ENCODE data around the gene ST14. TPM values are rescaled to one million over a fixed set of nuclear protein-coding genes. Genes with fewer than 3 reads are reported as not detected.

Gene ST14
- total and polyA plus RNA-seq, 12 donors, result 0.17 to 41.0 (median 10.4) TPM

DNA sequence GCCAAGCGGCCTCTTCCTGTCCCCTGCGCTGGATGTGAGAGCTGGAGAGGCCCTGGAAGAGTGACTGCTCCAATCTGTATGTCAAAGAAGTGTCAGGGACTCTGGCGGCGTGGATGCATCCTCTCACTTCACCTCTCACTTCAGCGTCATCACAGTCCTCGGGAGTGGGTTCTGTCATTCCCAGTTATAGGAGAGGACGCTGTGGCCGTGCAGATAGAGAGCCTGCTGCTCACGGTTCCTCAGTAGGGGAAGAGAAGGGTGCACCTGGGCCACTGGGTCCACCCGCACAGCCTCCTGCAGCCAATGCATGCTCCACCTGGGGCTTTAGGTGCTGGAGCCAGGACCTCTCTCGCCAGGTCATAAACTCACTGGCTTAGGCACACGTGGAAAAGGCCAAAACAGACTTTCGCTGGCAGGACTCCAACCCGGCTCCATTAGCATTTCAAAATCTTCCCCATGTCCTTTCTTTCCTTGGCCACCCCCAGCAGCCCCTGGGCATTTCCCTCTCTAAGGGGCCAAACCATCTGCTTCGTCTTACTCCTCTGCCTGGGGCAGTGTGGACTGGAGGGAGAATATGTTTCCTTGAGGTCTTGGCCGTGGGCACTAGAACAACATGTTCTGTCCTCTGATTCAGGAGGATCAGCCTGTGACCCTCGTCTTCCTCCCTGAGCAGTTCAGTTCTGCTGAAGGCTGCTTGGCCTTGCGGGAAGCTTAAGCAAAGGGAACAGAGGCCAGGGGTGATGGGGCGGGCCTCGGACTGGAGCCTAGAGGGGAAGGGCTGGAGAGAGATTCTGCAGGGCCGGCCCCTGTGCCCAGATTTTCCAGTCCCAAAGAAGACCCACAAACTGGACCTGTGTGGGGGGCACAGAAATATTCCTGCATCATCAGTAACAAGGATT lies 57.8 kb downstream of the ST14 start:
- WGBS, 4 donors, result 67 to 74% (median 73%) methylated on average over 8 to 21 of the region's 21 CpGs
- intact Hi-C loops (cut with DNase I), result loop anchor here (5.0 to 10.0 kb wide), 2 partner anchors 97 to 645 kb away; partner anchors contain the start of gene ZBTB44 (in 1 of the 2)

DNA sequence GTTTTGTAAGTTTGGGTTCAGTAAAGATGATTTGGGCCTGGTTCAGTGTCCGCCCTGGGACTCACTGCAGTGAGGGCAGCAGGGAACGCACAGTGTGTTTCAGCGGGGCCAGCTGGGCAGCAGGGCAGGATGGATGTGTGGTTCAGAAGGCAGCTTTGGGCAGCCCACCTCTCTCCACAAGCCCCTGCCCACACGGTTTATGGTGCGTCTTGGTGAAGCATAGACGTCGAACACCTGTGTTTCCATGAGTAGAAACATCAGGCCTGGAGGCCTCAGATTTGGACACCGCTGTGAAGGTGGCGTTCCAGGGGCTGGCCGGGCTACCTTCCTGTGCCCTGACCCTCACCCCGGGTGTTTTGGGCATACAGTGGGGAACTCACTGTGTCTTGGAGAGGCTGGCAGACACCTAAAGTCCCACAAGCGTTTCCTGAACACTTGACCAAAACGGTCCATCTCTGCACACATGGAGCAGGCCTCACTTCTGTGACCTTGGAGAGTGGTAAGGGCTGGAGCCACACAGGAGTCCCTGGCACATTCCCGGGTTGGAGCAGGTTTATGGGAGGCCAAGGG lies 59.0 kb downstream of the ST14 start:
- DNase-seq, result peak in 1 of 7 donors; percentile 29
- intact Hi-C loops (cut with DNase I), result loop anchor here (5.0 to 10.0 kb wide), 2 partner anchors 96 to 644 kb away; partner anchors contain the start of gene ZBTB44 (in 1 of the 2)
- H3K9me3 ChIP-seq (replicated peaks in 1 of 3), result no peaks in the 10 kb centered on the region
- H3K27ac ChIP-seq, result no peak overlapping the region
- H3K36me3 ChIP-seq (replicated peaks in 1 of 2), result no peaks in the 10 kb centered on the region
- no peak for TF ChIP-seq POLR2A (IDR thresholded peaks at IDR 0.05)
- TF ChIP-seq, protein P1, sequence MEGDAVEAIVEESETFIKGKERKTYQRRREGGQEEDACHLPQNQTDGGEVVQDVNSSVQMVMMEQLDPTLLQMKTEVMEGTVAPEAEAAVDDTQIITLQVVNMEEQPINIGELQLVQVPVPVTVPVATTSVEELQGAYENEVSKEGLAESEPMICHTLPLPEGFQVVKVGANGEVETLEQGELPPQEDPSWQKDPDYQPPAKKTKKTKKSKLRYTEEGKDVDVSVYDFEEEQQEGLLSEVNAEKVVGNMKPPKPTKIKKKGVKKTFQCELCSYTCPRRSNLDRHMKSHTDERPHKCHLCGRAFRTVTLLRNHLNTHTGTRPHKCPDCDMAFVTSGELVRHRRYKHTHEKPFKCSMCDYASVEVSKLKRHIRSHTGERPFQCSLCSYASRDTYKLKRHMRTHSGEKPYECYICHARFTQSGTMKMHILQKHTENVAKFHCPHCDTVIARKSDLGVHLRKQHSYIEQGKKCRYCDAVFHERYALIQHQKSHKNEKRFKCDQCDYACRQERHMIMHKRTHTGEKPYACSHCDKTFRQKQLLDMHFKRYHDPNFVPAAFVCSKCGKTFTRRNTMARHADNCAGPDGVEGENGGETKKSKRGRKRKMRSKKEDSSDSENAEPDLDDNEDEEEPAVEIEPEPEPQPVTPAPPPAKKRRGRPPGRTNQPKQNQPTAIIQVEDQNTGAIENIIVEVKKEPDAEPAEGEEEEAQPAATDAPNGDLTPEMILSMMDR (IDR thresholded peaks at IDR 0.05), result no peak
- WGBS, 4 donors, result 84 to 90% (median 86%) methylated on average over 6 to 14 of the region's 14 CpGs
- H3K4me3 ChIP-seq, result no peak overlapping the region
- H3K27me3 ChIP-seq, result no peaks in the 10 kb centered on the region
- H3K4me1 ChIP-seq (replicated peaks in 1 of 2), result no peaks in the 10 kb centered on the region

More for the DNA sequence above, 57.8 kb downstream of the ST14 start:
- Histone ChIP-seq H3K27me3 (no peaks in the 10 kb centered on the region), H3K4me1 (replicated peaks in 1 of 2) (no peaks in the 10 kb centered on the region), H3K9me3 (replicated peaks in 1 of 3) (no peaks in the 10 kb centered on the region), H3K4me3 (no peak overlapping the region), H3K36me3 (replicated peaks in 1 of 2) (no peaks in the 10 kb centered on the region), H3K27ac (no peak overlapping the region)
- peak in 1 of 7 donors; percentile 52 for DNase-seq
- TF ChIP-seq, protein P1 (IDR thresholded peaks at IDR 0.05), result no peak
- TF ChIP-seq POLR2A (IDR thresholded peaks at IDR 0.05), result no peak

DNA sequence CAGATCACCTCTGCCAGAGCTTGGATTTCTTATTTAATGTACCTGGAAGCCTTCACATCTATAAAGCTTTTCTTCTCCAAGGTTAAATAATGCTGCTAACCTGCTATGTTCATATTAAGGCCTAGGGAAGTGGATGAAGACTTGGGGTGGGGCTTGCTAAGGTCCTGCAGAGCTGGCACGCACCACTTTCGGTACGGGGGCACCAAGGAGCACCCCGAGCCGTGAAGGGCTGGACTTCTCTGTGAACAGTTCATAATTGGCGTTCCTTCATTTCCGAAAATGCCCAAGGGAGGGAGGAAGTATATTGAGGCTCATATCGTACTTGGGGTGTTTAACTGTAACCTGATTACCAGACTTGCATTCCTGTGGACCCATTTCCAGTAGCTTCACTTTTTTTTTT lies 59.6 kb downstream of the ST14 start:
- Histone ChIP-seq H3K4me1 (replicated peaks in 1 of 2) (no peaks in the 10 kb centered on the region), H3K36me3 (replicated peaks in 1 of 2) (no peaks in the 10 kb centered on the region), H3K27me3 (no peaks in the 10 kb centered on the region), H3K27ac (no peak overlapping the region), H3K9me3 (replicated peaks in 1 of 3) (no peaks in the 10 kb centered on the region), H3K4me3 (no peak overlapping the region)
- intact Hi-C loops (cut with DNase I), result loop anchor here (5.0 to 10.0 kb wide), 2 partner anchors 96 to 643 kb away; partner anchors contain the start of gene ZBTB44 (in 1 of the 2)
- peak in 1 of 7 donors; percentile 27 for DNase-seq
- TF ChIP-seq, protein P1 (IDR thresholded peaks at IDR 0.05), result no peak
- TF ChIP-seq POLR2A (IDR thresholded peaks at IDR 0.05), result no peak
- 94 to 97% (median 95%) methylated on average over 8 of the region's 8 CpGs for WGBS, 4 donors

DNA sequence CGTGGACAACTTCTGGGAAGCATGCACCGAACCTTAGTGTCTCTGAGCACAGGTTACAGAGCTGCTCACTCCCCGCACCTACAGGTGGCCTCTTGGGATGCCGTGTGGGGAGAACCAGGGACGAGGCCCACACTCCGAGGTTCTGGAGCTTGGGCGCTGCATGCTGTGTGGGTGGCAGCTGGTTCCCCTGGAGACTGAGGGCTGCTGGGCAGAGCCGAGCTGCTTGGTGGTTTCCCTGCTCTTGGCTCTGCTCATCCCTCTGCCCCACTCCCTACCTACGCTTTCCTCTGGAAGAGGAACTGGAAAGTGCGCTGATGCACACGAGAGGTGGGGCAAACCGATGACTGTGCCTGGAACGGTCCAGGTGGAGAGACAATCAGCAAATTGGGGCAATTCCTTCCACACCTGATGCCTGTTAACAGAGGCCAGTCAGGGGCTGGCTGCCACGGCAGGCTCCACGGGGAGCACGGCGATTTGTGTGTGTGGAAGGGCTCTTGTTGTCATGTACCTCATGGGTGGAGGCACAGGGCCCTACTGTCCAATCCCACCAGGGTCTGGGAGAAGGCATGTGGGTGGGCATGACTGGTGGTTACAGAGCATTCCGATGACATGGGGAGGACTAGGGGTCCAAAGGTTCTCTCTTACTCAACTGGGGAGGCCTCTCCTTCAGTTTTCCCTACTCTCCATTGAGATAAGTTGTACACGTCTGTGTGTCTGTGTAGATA lies 60.9 kb downstream of the ST14 start:
- Histone ChIP-seq H3K27ac (no peak overlapping the region), H3K4me3 (no peak overlapping the region), H3K9me3 (replicated peaks in 1 of 3) (no peaks in the 10 kb centered on the region), H3K36me3 (replicated peaks in 1 of 2) (no peaks in the 10 kb centered on the region), H3K4me1 (replicated peaks in 1 of 2) (no peaks in the 10 kb centered on the region), H3K27me3 (no peaks in the 10 kb centered on the region)
- WGBS, 4 donors, result 84 to 86% (median 85%) methylated on average over 18 to 19 of the region's 19 CpGs
- TF ChIP-seq, protein P1 (IDR thresholded peaks at IDR 0.05), result no peak
- TF ChIP-seq POLR2A (IDR thresholded peaks at IDR 0.05), result no peak
- DNase-seq, result peak in 1 of 7 donors; percentile 42
- intact Hi-C loops (cut with DNase I), result no loop called here

Measured in adrenal gland (tissue), 12 donors.